Measurements from ENCODE around the gene RHBDD1. TPM values are rescaled to one million over a fixed set of nuclear protein-coding genes. Genes with fewer than 3 reads are reported as not detected.

RHBDD1 gene
- total and polyA plus RNA-seq, 11 donors = 4.7 to 44.5 (median 32.6) TPM

GRCh38 chr2:226835420-226835795 is 446 bp upstream of the RHBDD1 start:
- intact Hi-C loops (cut with DNase I) = loop anchor here in 4 of 10 donors (5.0 to 10.0 kb wide), 3 partner anchors 33 to 149 kb away; no protein-coding TSS in a partner anchor
- Histone ChIP-seq H3K36me3 (peaks cover 0 to 19% (median 2%) of the 10 kb centered on the region in 9 donors), H3K27me3 (no peaks in the 10 kb centered on the region), H3K4me1 (peaks cover 0 to 32% (median 20%) of the 10 kb centered on the region in 12 donors), H3K27ac (peak overlapping the region; percentile 40 to 99 (median 98)), H3K4me3 (peak overlapping the region; percentile 74 to 94 (median 85)), H3K9me3 (no peaks in the 10 kb centered on the region)
- DNase-seq (peak in 2 of 5 donors; percentile 36 to 45), ATAC-seq (peak; percentile 14 to 60 (median 48))
- TF ChIP-seq CTCF (IDR thresholded peaks at IDR 0.05) (no peak), POLR2A (IDR thresholded peaks at IDR 0.05) (no peak)
- WGBS, 4 donors = 2 to 4% (median 3%) methylated on average over 23 to 26 of the region's 26 CpGs

GRCh38 chr2:226836548-226836885 is 663 bp downstream of the RHBDD1 start:
- peak overlapping the region; percentile 92 to 99 (median 98) for H3K27ac ChIP-seq
- H3K27me3 ChIP-seq = no peaks in the 10 kb centered on the region
- WGBS, 4 donors = 4 to 8% (median 5%) methylated on average over 6 of the region's 6 CpGs
- H3K4me3 ChIP-seq = peak overlapping the region; percentile 74 to 94 (median 85)
- DNase-seq (no peak), ATAC-seq (no peak)
- peaks cover 0 to 20% (median 4%) of the 10 kb centered on the region in 9 donors for H3K36me3 ChIP-seq
- peaks cover 0 to 32% (median 20%) of the 10 kb centered on the region in 12 donors for H3K4me1 ChIP-seq
- intact Hi-C loops (cut with DNase I) = loop anchor here in 4 of 10 donors (5.0 to 10.0 kb wide), 3 partner anchors 34 to 148 kb away; no protein-coding TSS in a partner anchor
- TF ChIP-seq POLR2A (IDR thresholded peaks at IDR 0.05) (no peak), CTCF (IDR thresholded peaks at IDR 0.05) (no peak)
- H3K9me3 ChIP-seq = no peaks in the 10 kb centered on the region

GRCh38 chr2:226837334-226837733 is 1.5 kb downstream of the RHBDD1 start:
- Histone ChIP-seq H3K27ac (peak overlapping the region in 4 of 12 donors; percentile 93 to 99 (median 98)), H3K36me3 (peaks cover 0 to 20% (median 4%) of the 10 kb centered on the region in 9 donors), H3K27me3 (no peaks in the 10 kb centered on the region), H3K4me1 (peaks cover 0 to 32% (median 20%) of the 10 kb centered on the region in 12 donors), H3K4me3 (peak overlapping the region in 2 of 12 donors; percentile 83 to 85), H3K9me3 (no peaks in the 10 kb centered on the region)
- TF ChIP-seq POLR2A (IDR thresholded peaks at IDR 0.05) = no peak
- no peak for TF ChIP-seq CTCF (IDR thresholded peaks at IDR 0.05)
- intact Hi-C loops (cut with DNase I) = loop anchor here in 4 of 10 donors (5.0 to 10.0 kb wide), 3 partner anchors 35 to 147 kb away; no protein-coding TSS in a partner anchor
- no peak for DNase-seq
- ATAC-seq = no peak
- 93 to 95% (median 94%) methylated on average over 7 of the region's 7 CpGs for WGBS, 4 donors

- DNase-seq (no peak), ATAC-seq (no peak)
- H3K27me3 ChIP-seq = no peaks in the 10 kb centered on the region
- WGBS, 4 donors = 90 to 92% (median 92%) methylated on average over 12 of the region's 12 CpGs
- peaks cover 0 to 20% (median 4%) of the 10 kb centered on the region in 9 donors for H3K36me3 ChIP-seq
- H3K4me3 ChIP-seq = no peak overlapping the region
- H3K9me3 ChIP-seq = no peaks in the 10 kb centered on the region
- peaks cover 0 to 32% (median 20%) of the 10 kb centered on the region in 12 donors for H3K4me1 ChIP-seq
- H3K27ac ChIP-seq = peak overlapping the region in 1 of 12 donors; percentile 99
- TF ChIP-seq POLR2A (IDR thresholded peaks at IDR 0.05) (no peak), CTCF (IDR thresholded peaks at IDR 0.05) (no peak)
- intact Hi-C loops (cut with DNase I) = loop anchor here in 4 of 10 donors (5.0 to 10.0 kb wide), 3 partner anchors 36 to 147 kb away; no protein-coding TSS in a partner anchor
Measured at GRCh38 chr2:226837787-226838603, 2.1 kb downstream of the RHBDD1 start.

All from heart left ventricle (tissue), 16 donors.